HS-27A (cell line): Measurements from ENCODE around the gene TAAR2.
"Not testable (repeated sequence)": the region's sequence is repeated elsewhere in the genome, so short reads cannot be mapped to it uniquely, and the experiment has no call there.

ENCODE experiments used
- DNase-seq: peaks from one replicate; pipeline ENCODE4 v3.0.0-alpha.2; 2012; ENCODE audit warnings: low read depth, missing footprints

The TAAR2 gene

GRCh38 chr6:132624175-132624574 lies at the start of gene TAAR2:
TAAR2 (minus strand) TSS chr6:132624275; CDS start chr6:132624275, 0 bp downstream.
- no peak for DNase-seq

GRCh38 chr6:132673376-132674094 lies 49.5 kb upstream of the TAAR2 start:
- peak; percentile 12 for DNase-seq

GRCh38 chr6:132671295-132671694 lies 47.2 kb upstream of the TAAR2 start:
- no peak for DNase-seq

- DNase-seq, result no peak
Measured at GRCh38 chr6:132669690-132670291, 45.7 kb upstream of the TAAR2 start.

GRCh38 chr6:132666118-132666517 lies 42.0 kb upstream of the TAAR2 start:
- DNase-seq, result no peak

- DNase-seq, result no peak
Measured at GRCh38 chr6:132664309-132665034, 40.4 kb upstream of the TAAR2 start.

- no peak for DNase-seq
Measured at GRCh38 chr6:132663661-132664060, 39.6 kb upstream of the TAAR2 start.

- no peak for DNase-seq
Measured at GRCh38 chr6:132661906-132662305, 37.8 kb upstream of the TAAR2 start.

- no peak for DNase-seq
Measured at GRCh38 chr6:132659082-132659481, 35.0 kb upstream of the TAAR2 start, which contains the start of gene TAAR1. TAAR1 (minus strand) TSS chr6:132659182; CDS start chr6:132646003, 13,179 bp downstream.

GRCh38 chr6:132651062-132651461 lies 27.0 kb upstream of the TAAR2 start:
- no peak for DNase-seq

- DNase-seq, result no peak
Measured at GRCh38 chr6:132650429-132650828, 26.4 kb upstream of the TAAR2 start.

- DNase-seq, result no peak
Measured at GRCh38 chr6:132648828-132649227, 24.8 kb upstream of the TAAR2 start.

GRCh38 chr6:132648356-132648755 lies 24.3 kb upstream of the TAAR2 start:
- DNase-seq, result no peak

GRCh38 chr6:132643547-132643946 lies 19.5 kb upstream of the TAAR2 start:
- DNase-seq, result no peak

GRCh38 chr6:132637135-132637534 lies 13.1 kb upstream of the TAAR2 start:
- DNase-seq, result not testable (repeated sequence)

- not testable (repeated sequence) for DNase-seq
Measured at GRCh38 chr6:132635906-132636305, 11.8 kb upstream of the TAAR2 start.

GRCh38 chr6:132635288-132635687 lies 11.2 kb upstream of the TAAR2 start:
- not testable (repeated sequence) for DNase-seq

- no peak for DNase-seq
Measured at GRCh38 chr6:132634796-132635195, 10.7 kb upstream of the TAAR2 start.

GRCh38 chr6:132633362-132633761 lies 9.3 kb upstream of the TAAR2 start:
- no peak for DNase-seq

GRCh38 chr6:132623106-132623845 lies 799 bp downstream of the TAAR2 start:
- DNase-seq, result no peak

GRCh38 chr6:132616677-132617076 lies 7.4 kb downstream of the TAAR2 start:
- DNase-seq, result no peak

GRCh38 chr6:132614554-132614953 lies 9.5 kb downstream of the TAAR2 start:
- DNase-seq, result no peak
